RWPE2 (cell line): Measurements from ENCODE around the gene NCOA5.

Experiments used
- ATAC-seq: fragments of 200-7000 bp; cut with Tn5 transposase; 3 replicates; pipeline ENCODE4 v1.9.1; 2021; ENCODE audit warnings: low read depth
- DNase-seq: peaks from one replicate; pipeline ENCODE4 v3.0.0-alpha.2; 2020; ENCODE audit warnings: low spot score
- H3K27ac ChIP-seq: fragments of 450-650 bp; 2 replicates; pipeline ENCODE4 v1.5.1; 2017; ENCODE audit warnings: mild to moderate bottlenecking; ENCODE audit not compliant: poor library complexity, severe bottlenecking
- H3K27me3 ChIP-seq: fragments of 250-450 bp; sonication (Bioruptor Pico); 2 replicates; pipeline ENCODE4 v1.5.1; 2021; ENCODE audit warnings: mild to moderate bottlenecking, moderate library complexity; ENCODE audit not compliant: insufficient read depth, poor library complexity, severe bottlenecking
- H3K36me3 ChIP-seq: fragments of 250-450 bp; sonication (Bioruptor Pico); 2 replicates; pipeline ENCODE4 v1.5.1; 2020; ENCODE audit warnings: low read depth, mild to moderate bottlenecking, moderate library complexity
- H3K4me1 ChIP-seq: fragments of 250-450 bp; sonication (Bioruptor Pico); 2 replicates; pipeline ENCODE4 v1.5.1; 2021; ENCODE audit warnings: mild to moderate bottlenecking, moderate library complexity; ENCODE audit not compliant: insufficient read depth, poor library complexity, severe bottlenecking
- H3K4me3 ChIP-seq: fragments of 250-450 bp; sonication (Bioruptor Pico); 2 replicates; pipeline ENCODE4 v1.5.1; 2021; ENCODE audit warnings: mild to moderate bottlenecking, moderate library complexity; ENCODE audit not compliant: severe bottlenecking
- H3K9me3 ChIP-seq: fragments of 250-450 bp; sonication (Bioruptor Pico); 2 replicates; pipeline ENCODE4 v1.5.1; 2021; ENCODE audit warnings: mild to moderate bottlenecking, moderate library complexity; ENCODE audit not compliant: severe bottlenecking
- TF ChIP-seq, protein P1 (sequence below): fragments of 450-650 bp; IDR thresholded peaks from one replicate; pipeline ENCODE4 v1.5.1; 2017; ENCODE audit warnings: mild to moderate bottlenecking, moderate library complexity; ENCODE audit not compliant: poor library complexity, severe bottlenecking

NCOA5 gene

DNA sequence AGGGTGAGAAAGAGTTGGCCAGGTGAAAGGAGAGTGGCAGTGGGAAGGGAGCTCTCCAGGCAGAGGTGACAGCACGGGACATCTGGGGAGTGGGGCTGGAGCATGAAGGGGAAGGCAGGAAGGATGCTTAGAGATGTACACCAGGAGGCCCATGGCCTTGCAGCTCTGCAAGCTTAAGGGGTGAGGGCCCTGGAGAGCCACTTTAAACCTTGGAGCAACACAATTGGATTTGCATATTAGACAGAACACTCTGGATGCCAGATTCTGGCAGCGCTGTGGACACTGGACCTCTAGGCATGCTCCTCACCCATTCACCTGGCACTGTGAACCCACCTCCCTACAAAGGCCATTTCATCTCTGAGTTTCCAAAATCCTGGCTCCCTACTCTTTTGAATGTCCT is 24.7 kb upstream of the NCOA5 start:
- TF ChIP-seq, protein P1, sequence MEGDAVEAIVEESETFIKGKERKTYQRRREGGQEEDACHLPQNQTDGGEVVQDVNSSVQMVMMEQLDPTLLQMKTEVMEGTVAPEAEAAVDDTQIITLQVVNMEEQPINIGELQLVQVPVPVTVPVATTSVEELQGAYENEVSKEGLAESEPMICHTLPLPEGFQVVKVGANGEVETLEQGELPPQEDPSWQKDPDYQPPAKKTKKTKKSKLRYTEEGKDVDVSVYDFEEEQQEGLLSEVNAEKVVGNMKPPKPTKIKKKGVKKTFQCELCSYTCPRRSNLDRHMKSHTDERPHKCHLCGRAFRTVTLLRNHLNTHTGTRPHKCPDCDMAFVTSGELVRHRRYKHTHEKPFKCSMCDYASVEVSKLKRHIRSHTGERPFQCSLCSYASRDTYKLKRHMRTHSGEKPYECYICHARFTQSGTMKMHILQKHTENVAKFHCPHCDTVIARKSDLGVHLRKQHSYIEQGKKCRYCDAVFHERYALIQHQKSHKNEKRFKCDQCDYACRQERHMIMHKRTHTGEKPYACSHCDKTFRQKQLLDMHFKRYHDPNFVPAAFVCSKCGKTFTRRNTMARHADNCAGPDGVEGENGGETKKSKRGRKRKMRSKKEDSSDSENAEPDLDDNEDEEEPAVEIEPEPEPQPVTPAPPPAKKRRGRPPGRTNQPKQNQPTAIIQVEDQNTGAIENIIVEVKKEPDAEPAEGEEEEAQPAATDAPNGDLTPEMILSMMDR, result no peak
- H3K27me3 ChIP-seq, result peaks cover 15% of the 10 kb centered on the region
- H3K4me3 ChIP-seq, result no peak overlapping the region
- H3K4me1 ChIP-seq, result peaks cover 5% of the 10 kb centered on the region
- H3K27ac ChIP-seq, result no peak overlapping the region
- no peaks in the 10 kb centered on the region for H3K36me3 ChIP-seq
- ATAC-seq, result no peak
- DNase-seq, result peak; percentile 61
- no peaks in the 10 kb centered on the region for H3K9me3 ChIP-seq

DNA sequence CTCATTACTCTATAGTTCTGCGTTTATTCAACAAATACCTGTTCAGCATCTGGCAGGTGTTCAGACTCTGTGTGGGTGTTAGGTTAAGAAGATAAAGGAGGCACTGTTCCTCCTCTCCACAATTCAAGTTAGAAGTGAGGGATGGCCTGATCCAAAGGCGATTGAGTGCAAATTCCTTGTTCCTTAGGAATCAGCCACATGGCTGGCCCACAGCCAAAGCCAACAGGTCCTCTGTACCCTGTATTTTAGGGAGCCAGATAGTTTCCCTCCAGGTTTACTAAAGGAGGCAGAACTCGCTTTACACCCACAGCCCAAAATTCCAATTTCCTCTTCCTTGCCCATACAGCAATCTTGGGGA is 23.3 kb upstream of the NCOA5 start:
- DNase-seq (peak; percentile 58), ATAC-seq (no peak)
- H3K9me3 ChIP-seq, result no peaks in the 10 kb centered on the region
- H3K27me3 ChIP-seq, result peaks cover 18% of the 10 kb centered on the region
- TF ChIP-seq, protein P1, result no peak
- no peaks in the 10 kb centered on the region for H3K4me1 ChIP-seq
- no peaks in the 10 kb centered on the region for H3K36me3 ChIP-seq
- no peak overlapping the region for H3K4me3 ChIP-seq
- H3K27ac ChIP-seq, result no peak overlapping the region

DNA sequence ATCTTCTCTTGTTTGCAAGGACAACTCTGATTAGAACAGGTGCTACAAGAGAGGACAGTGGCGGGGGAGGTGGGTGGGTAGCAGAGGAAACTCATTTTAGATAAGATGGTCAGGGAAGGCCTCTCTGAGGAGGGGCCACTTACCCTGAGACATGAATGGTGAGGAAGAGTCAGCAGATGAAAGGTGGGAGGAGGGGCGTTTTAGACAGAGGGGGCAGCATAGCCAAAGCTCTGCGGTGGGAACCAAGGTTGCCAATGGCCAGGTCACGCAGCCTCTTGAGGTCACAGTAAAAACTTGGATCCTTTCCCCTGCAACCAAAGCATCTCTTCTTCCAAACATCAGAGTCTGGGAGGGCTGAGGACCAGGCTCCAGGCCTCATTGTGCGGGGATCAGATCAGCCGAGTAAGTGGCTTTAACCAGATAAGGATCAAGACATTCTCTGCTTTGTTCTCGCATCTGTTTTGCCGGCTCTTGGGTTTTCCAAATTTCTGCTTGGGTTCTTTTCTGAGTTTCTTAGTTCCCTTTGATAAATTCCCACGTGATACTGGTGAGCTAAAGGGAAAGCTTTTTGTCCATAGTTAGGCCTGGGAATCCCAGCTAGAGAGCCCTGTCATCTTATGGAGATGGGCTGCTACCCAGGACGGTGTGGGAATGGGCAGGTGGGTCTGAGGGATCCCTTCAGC is 22.8 kb upstream of the NCOA5 start:
- no peak for ATAC-seq
- H3K36me3 ChIP-seq, result no peaks in the 10 kb centered on the region
- H3K27ac ChIP-seq, result no peak overlapping the region
- TF ChIP-seq, protein P1, result no peak
- DNase-seq, result peak; percentile 42
- H3K4me3 ChIP-seq, result no peak overlapping the region
- H3K4me1 ChIP-seq, result no peaks in the 10 kb centered on the region
- H3K9me3 ChIP-seq, result no peaks in the 10 kb centered on the region
- peaks cover 23% of the 10 kb centered on the region for H3K27me3 ChIP-seq

DNA sequence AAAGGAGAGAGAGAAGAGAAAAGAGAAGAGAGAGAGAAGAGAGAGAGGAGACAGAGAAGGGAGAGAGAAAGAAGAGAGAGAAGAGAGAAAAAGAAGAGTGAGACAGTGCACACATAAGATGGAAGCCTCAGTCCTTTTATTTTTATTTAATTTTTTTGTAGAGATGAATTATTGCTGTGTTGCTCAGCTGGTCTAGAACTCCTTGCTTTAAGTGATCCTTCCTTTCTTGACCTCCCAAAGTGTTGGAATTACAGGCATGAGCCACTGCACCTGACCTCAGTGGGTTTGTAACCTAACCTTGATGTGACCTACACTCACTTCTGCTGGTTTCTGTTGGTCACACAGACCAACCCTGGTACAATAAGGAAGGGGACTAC is 22.1 kb upstream of the NCOA5 start:
- DNase-seq (no peak), ATAC-seq (no peak)
- Histone ChIP-seq H3K27me3 (peaks cover 30% of the 10 kb centered on the region), H3K9me3 (no peaks in the 10 kb centered on the region), H3K4me3 (no peak overlapping the region), H3K27ac (no peak overlapping the region), H3K36me3 (no peaks in the 10 kb centered on the region), H3K4me1 (no peaks in the 10 kb centered on the region)
- TF ChIP-seq, protein P1, result no peak

DNA sequence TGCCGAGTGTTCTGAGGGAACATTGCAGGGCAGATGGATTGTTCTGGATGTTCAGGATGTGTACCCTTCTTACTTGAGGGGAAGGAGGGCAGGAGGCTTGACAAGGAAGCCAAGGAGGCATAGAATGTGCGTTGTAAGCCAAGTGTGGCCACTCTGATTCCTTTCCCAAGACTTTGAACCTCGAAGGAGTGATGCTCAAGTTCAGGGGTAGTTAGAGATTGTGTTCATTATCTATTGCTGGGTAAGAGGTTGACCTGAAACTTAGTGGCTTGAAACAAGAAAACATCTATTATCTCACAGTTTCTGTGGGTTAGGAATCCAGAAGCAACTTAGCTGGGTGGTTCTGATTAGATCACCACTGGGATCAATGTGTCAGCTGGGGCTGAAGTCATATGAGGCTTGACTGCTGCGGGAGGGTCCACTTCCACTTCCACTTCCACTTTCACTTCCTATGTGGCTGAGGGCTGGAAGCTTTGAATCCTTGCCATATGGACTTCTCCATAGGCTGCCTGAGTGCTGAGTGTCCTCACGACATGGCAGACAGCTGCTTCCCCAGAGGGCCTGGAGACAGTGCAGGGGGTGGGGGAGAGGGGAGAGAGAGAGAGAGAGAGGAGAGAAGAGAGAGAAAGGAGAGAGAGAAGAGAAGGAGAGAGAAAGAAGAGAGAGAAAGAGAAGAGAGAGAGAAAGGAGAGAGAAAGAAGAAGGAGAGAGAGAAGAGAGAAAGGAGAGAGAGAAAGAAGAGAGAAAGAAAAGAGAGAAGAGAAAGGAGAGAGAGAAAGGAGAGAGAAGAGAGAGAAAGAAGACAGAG is 21.5 kb upstream of the NCOA5 start:
- ATAC-seq (no peak), DNase-seq (peak; percentile 45)
- Histone ChIP-seq H3K4me3 (no peak overlapping the region), H3K27me3 (peaks cover 36% of the 10 kb centered on the region), H3K9me3 (no peaks in the 10 kb centered on the region), H3K27ac (no peak overlapping the region), H3K4me1 (no peaks in the 10 kb centered on the region), H3K36me3 (no peaks in the 10 kb centered on the region)
- TF ChIP-seq, protein P1, result no peak
